GDM1 (cell line): ENCODE results near the gene CHST13.

Experiments
- DNase-seq: peaks from one replicate; lab custom pipeline; 2025; lab: John Stamatoyannopoulos, UW

Gene CHST13

GRCh38 chr3:126541628-126542339, 17.8 kb downstream of the CHST13 start:
- DNase-seq = no peak

GRCh38 chr3:126542340-126543241, 18.6 kb downstream of the CHST13 start:
- no peak for DNase-seq

GRCh38 chr3:126543457-126544061, 19.6 kb downstream of the CHST13 start:
- DNase-seq = no peak

GRCh38 chr3:126544596-126545281, 20.8 kb downstream of the CHST13 start:
- DNase-seq = no peak

GRCh38 chr3:126545544-126545943, 21.6 kb downstream of the CHST13 start:
- DNase-seq = no peak

GRCh38 chr3:126546013-126546412, 22.1 kb downstream of the CHST13 start:
- DNase-seq = no peak

GRCh38 chr3:126546549-126547239, 22.7 kb downstream of the CHST13 start:
- DNase-seq = no peak

GRCh38 chr3:126547721-126548120, 23.8 kb downstream of the CHST13 start:
- DNase-seq = no peak

GRCh38 chr3:126548556-126549466, 24.9 kb downstream of the CHST13 start:
- no peak for DNase-seq

- no peak for DNase-seq
Measured at GRCh38 chr3:126549861-126550487, 26.0 kb downstream of the CHST13 start.

- DNase-seq = no peak
Measured at GRCh38 chr3:126550488-126551051, 26.6 kb downstream of the CHST13 start.

GRCh38 chr3:126551121-126551838, 27.3 kb downstream of the CHST13 start:
- DNase-seq = no peak

GRCh38 chr3:126551839-126552687, 28.1 kb downstream of the CHST13 start:
- DNase-seq = no peak

GRCh38 chr3:126552688-126553283, 28.8 kb downstream of the CHST13 start:
- DNase-seq = no peak

- no peak for DNase-seq
Measured at GRCh38 chr3:126553284-126554084, 29.5 kb downstream of the CHST13 start.

- no peak for DNase-seq
Measured at GRCh38 chr3:126554560-126555525, 30.9 kb downstream of the CHST13 start.
